LNCaP clone FGC (cell line): ENCODE results near the gene SEPTIN7.

Experiments
- DNase-seq: peaks from one replicate; pipeline ENCODE4 v3.0.0-alpha.2; 2011; ENCODE audit warnings: low read depth
- H3K4me3 ChIP-seq: 2 replicates; pipeline ENCODE4 v1.5.1; 2011; ENCODE audit warnings: mild to moderate bottlenecking, low read depth, low read length, control low read depth
- CTCF ChIP-seq: IDR thresholded peaks from 2 replicates; pipeline ENCODE4 v1.5.1; 2012; ENCODE audit warnings: mild to moderate bottlenecking; ENCODE audit not compliant: control insufficient read depth, insufficient read depth; ENCODE audit errors: extremely low read depth

Gene SEPTIN7

GRCh38 chr7:35776686-35777085 is 24.2 kb upstream of the SEPTIN7 start:
- H3K4me3 ChIP-seq: no peak overlapping the region
- TF ChIP-seq CTCF: no peak
- no peak for DNase-seq

- DNase-seq: no peak
- H3K4me3 ChIP-seq: no peak overlapping the region
- TF ChIP-seq CTCF: no peak
These were observed 23.7 kb upstream of the SEPTIN7 start for GRCh38 chr7:35777121-35777520.

- no peak for DNase-seq
- no peak for TF ChIP-seq CTCF
- no peak overlapping the region for H3K4me3 ChIP-seq
These were observed 20.8 kb upstream of the SEPTIN7 start for GRCh38 chr7:35780070-35780469.

- no peak for TF ChIP-seq CTCF
- DNase-seq: no peak
- H3K4me3 ChIP-seq: no peak overlapping the region
These were observed 19.6 kb upstream of the SEPTIN7 start for GRCh38 chr7:35781200-35781701.

GRCh38 chr7:35781767-35782515 is 18.9 kb upstream of the SEPTIN7 start:
- no peak overlapping the region for H3K4me3 ChIP-seq
- no peak for TF ChIP-seq CTCF
- DNase-seq: no peak

- DNase-seq: no peak
- no peak for TF ChIP-seq CTCF
- H3K4me3 ChIP-seq: no peak overlapping the region
These were observed 16.5 kb upstream of the SEPTIN7 start for GRCh38 chr7:35784332-35784731.

- no peak for DNase-seq
- no peak for TF ChIP-seq CTCF
- no peak overlapping the region for H3K4me3 ChIP-seq
These were observed 15.6 kb upstream of the SEPTIN7 start for GRCh38 chr7:35785250-35785649.
